Subcutaneous abdominal adipose tissue (tissue), 5 donors: ENCODE data around the gene P4HA1.

ENCODE experiments used
- H3K27ac ChIP-seq: one replicate; pipeline ENCODE4 v1.7.0; 2013; ENCODE audit warnings: low read depth, mild to moderate bottlenecking, inconsistent platforms, low read length, moderate library complexity
- H3K27me3 ChIP-seq, 5 donors: one replicate each; pipeline ENCODE4 v1.7.0; 2013; ENCODE audit warnings: low read length in 5 of 5, inconsistent platforms in 1 of 5; ENCODE audit not compliant: control insufficient read depth in 5 of 5, insufficient read depth in 4 of 5
- H3K36me3 ChIP-seq, 5 donors: one replicate each; pipeline ENCODE4 v1.7.0; 2013; ENCODE audit warnings: low read length in 5 of 5; ENCODE audit not compliant: control insufficient read depth in 5 of 5, insufficient read depth in 5 of 5
- H3K4me1 ChIP-seq, 5 donors: one replicate each; pipeline ENCODE4 v1.7.0; 2013; ENCODE audit warnings: low read length in 5 of 5, mild to moderate bottlenecking in 3 of 5, moderate library complexity in 1 of 5; ENCODE audit not compliant: control insufficient read depth in 5 of 5, insufficient read depth in 5 of 5
- H3K4me3 ChIP-seq, 5 donors: one replicate each; pipeline ENCODE4 v1.7.0; 2013; ENCODE audit warnings: low read length in 5 of 5, low read depth in 1 of 5
- H3K9ac ChIP-seq, 5 donors: one replicate each; pipeline ENCODE4 v1.7.0; 2013; ENCODE audit warnings: low read length in 5 of 5, mild to moderate bottlenecking in 4 of 5, moderate library complexity in 3 of 5
- H3K9me3 ChIP-seq, 5 donors: one replicate each; pipeline ENCODE4 v1.7.0; 2013; ENCODE audit warnings: low read length in 5 of 5; ENCODE audit not compliant: control insufficient read depth in 5 of 5
- donor health status: healthy.
- donor health status: healthy.
- donor health status: healthy.
- donor health status: healthy.
- donor health status: healthy.

Gene P4HA1

GRCh38 chr10:73096449-73097304 lies at the start of gene P4HA1:
P4HA1 (minus strand) TSS chr10:73096866; CDS start chr10:73074883, 21,983 bp downstream.
- H3K27me3 ChIP-seq, result no peaks in the 10 kb centered on the region
- peak within 1 kb of the TSS; percentile 84 to 97 (median 91) for H3K9ac ChIP-seq
- peaks cover 2 to 29% (median 15%) of the 10 kb centered on the region in 5 donors for H3K4me1 ChIP-seq
- peak within 1 kb of the TSS; percentile 76 to 91 (median 87) for H3K4me3 ChIP-seq
- no peaks in the 10 kb centered on the region for H3K9me3 ChIP-seq
- peak within 1 kb of the TSS; percentile 99 for H3K27ac ChIP-seq
- H3K36me3 ChIP-seq, result no peaks in the 10 kb centered on the region

GRCh38 chr10:73141603-73142002 lies 44.9 kb upstream of the P4HA1 start:
- H3K4me3 ChIP-seq, result no peak overlapping the region
- H3K36me3 ChIP-seq, result peaks cover 41 to 69% (median 53%) of the 10 kb centered on the region in 5 donors
- no peaks in the 10 kb centered on the region for H3K27me3 ChIP-seq
- H3K4me1 ChIP-seq, result peaks cover 0 to 12% (median 10%) of the 10 kb centered on the region in 5 donors
- H3K27ac ChIP-seq, result no peak overlapping the region
- no peaks in the 10 kb centered on the region for H3K9me3 ChIP-seq
- no peak overlapping the region for H3K9ac ChIP-seq

GRCh38 chr10:73139251-73139650 lies 42.6 kb upstream of the P4HA1 start:
- no peaks in the 10 kb centered on the region for H3K9me3 ChIP-seq
- H3K27ac ChIP-seq, result peak overlapping the region; percentile 60
- H3K36me3 ChIP-seq, result peaks cover 47 to 72% (median 56%) of the 10 kb centered on the region in 5 donors
- peak overlapping the region in 1 of 5 donors; percentile 46 for H3K9ac ChIP-seq
- peaks cover 0 to 12% (median 10%) of the 10 kb centered on the region in 5 donors for H3K4me1 ChIP-seq
- H3K4me3 ChIP-seq, result no peak overlapping the region
- no peaks in the 10 kb centered on the region for H3K27me3 ChIP-seq

GRCh38 chr10:73136627-73137026 lies 40.0 kb upstream of the P4HA1 start:
- Histone ChIP-seq H3K4me1 (peaks cover 0 to 18% (median 12%) of the 10 kb centered on the region in 5 donors), H3K36me3 (peaks cover 45 to 74% (median 58%) of the 10 kb centered on the region in 5 donors), H3K27ac (no peak overlapping the region), H3K27me3 (no peaks in the 10 kb centered on the region), H3K9me3 (no peaks in the 10 kb centered on the region), H3K4me3 (no peak overlapping the region), H3K9ac (no peak overlapping the region)

- H3K27me3 ChIP-seq, result no peaks in the 10 kb centered on the region
- H3K9ac ChIP-seq, result no peak overlapping the region
- no peak overlapping the region for H3K4me3 ChIP-seq
- H3K4me1 ChIP-seq, result peaks cover 0 to 23% (median 8%) of the 10 kb centered on the region in 5 donors
- H3K36me3 ChIP-seq, result peaks cover 55 to 76% (median 59%) of the 10 kb centered on the region in 5 donors
- H3K27ac ChIP-seq, result no peak overlapping the region
- no peaks in the 10 kb centered on the region for H3K9me3 ChIP-seq
Measured at GRCh38 chr10:73134727-73135126, 38.1 kb upstream of the P4HA1 start.

- no peak overlapping the region for H3K9ac ChIP-seq
- peaks cover 50 to 69% (median 55%) of the 10 kb centered on the region in 5 donors for H3K36me3 ChIP-seq
- H3K27ac ChIP-seq, result no peak overlapping the region
- no peaks in the 10 kb centered on the region for H3K9me3 ChIP-seq
- no peak overlapping the region for H3K4me3 ChIP-seq
- peaks cover 0 to 11% (median 3%) of the 10 kb centered on the region in 5 donors for H3K4me1 ChIP-seq
- H3K27me3 ChIP-seq, result no peaks in the 10 kb centered on the region
Measured at GRCh38 chr10:73131913-73132686, 35.4 kb upstream of the P4HA1 start.

GRCh38 chr10:73131301-73131700 lies 34.6 kb upstream of the P4HA1 start:
- Histone ChIP-seq H3K27me3 (no peaks in the 10 kb centered on the region), H3K4me1 (peaks cover 0 to 11% (median 3%) of the 10 kb centered on the region in 5 donors), H3K9me3 (no peaks in the 10 kb centered on the region), H3K4me3 (no peak overlapping the region), H3K27ac (no peak overlapping the region), H3K36me3 (peaks cover 50 to 71% (median 56%) of the 10 kb centered on the region in 5 donors), H3K9ac (no peak overlapping the region)

GRCh38 chr10:73126343-73126742 lies 29.7 kb upstream of the P4HA1 start:
- H3K27me3 ChIP-seq, result no peaks in the 10 kb centered on the region
- H3K36me3 ChIP-seq, result peaks cover 22 to 52% (median 33%) of the 10 kb centered on the region in 5 donors
- no peak overlapping the region for H3K9ac ChIP-seq
- no peak overlapping the region for H3K4me3 ChIP-seq
- peaks cover 0 to 3% (median 0%) of the 10 kb centered on the region in 5 donors for H3K4me1 ChIP-seq
- no peaks in the 10 kb centered on the region for H3K9me3 ChIP-seq
- H3K27ac ChIP-seq, result no peak overlapping the region

- no peaks in the 10 kb centered on the region for H3K9me3 ChIP-seq
- no peak overlapping the region for H3K27ac ChIP-seq
- H3K9ac ChIP-seq, result no peak overlapping the region
- H3K4me3 ChIP-seq, result no peak overlapping the region
- H3K27me3 ChIP-seq, result no peaks in the 10 kb centered on the region
- peaks cover 6 to 28% (median 12%) of the 10 kb centered on the region in 5 donors for H3K36me3 ChIP-seq
- peaks cover 2 to 9% (median 7%) of the 10 kb centered on the region in 5 donors for H3K4me1 ChIP-seq
Measured at GRCh38 chr10:73119952-73120351, 23.3 kb upstream of the P4HA1 start.
